ENCODE data around the gene GALNT13.

GALNT13 gene

DNA sequence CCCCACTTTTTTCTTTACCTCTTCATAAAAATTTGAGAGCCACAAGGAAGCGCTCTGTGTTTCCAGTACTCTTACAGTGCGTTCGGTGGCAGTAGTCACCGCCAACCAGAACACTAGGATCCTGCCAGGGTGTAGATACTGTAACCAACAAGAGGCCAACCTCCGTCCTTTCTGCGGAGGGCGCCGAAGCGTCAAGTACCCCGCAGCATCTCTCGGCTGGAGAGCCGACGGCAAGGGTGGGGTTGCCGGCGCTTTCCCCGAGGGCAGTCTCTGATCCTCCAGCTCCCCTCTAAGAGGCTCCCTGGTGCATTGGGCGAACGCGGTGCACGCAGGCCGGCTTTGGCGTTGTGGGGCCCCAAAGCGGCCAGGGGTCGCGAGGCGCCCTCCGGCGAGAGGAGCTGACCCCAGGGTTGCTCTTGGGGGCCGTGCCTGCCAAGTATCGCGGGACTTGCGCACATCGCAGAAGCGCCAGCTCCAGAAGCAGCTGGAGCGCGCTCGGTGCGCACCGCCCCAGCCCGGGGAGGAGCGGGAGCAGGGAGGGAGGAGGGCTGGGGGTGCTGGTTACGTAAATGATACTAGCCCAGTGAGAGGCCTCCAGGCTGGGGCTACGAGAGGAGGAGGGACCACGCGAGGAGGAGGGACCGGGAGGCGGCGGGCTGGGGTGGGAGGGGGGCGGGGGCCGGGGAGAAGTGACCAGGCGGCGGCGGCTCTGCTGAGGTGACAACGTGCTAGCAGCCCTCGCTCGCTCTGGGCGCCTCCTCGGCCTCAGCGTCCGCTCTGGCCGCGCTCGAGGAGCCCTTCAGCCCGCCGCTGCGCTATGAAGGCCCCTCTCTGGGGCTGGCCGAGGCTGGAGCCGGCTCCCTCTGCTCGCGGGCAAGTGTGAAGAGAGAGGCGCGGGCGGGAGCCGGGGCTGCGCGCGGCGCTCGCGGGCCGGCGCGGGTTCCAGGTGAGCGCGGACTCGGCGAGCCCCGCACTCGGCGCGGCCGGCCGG, at the start of gene GALNT13:
Gene GALNT13 (plus strand): TSS at position 692 of the 991 bp plus-strand sequence.
- DNase-seq: peak; percentile 89

GRCh38 chr2:153823880-153824279, 47.8 kb upstream of the GALNT13 start:
- DNase-seq: no peak

- DNase-seq: no peak
Observed at GRCh38 chr2:153828335-153828734, 43.4 kb upstream of the GALNT13 start.

- no peak for DNase-seq
Observed at GRCh38 chr2:153834662-153835061, 37.1 kb upstream of the GALNT13 start.

DNA sequence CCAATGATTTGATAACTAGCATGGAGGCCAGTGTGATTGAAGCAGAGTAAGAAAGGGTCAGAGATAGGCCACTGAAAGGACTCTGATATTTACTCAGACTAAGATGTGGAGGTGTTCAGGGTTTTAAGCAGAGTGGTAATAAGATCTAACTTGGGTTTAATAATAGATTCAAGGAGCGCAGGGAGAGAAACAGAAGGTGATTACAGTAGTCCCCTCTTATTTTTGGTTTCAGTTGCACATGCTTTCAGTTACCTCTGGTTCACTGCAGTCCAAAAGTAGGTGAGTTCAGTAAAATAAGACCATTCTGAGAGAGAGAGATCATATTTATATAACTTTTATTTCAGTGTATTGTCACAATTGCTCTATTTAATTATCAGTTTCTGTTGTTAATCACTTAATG, 13.5 kb upstream of the GALNT13 start:
- no peak for DNase-seq

- DNase-seq: no peak
Observed at GRCh38 chr2:153864022-153864421, 7.7 kb upstream of the GALNT13 start.

GRCh38 chr2:153866595-153866994, 5.1 kb upstream of the GALNT13 start:
- DNase-seq: no peak

- DNase-seq: peak; percentile 36
Observed at GRCh38 chr2:153870308-153870707, 1.4 kb upstream of the GALNT13 start.

- DNase-seq: no peak
Observed at GRCh38 chr2:153872311-153873051, 759 bp downstream of the GALNT13 start.

DNA sequence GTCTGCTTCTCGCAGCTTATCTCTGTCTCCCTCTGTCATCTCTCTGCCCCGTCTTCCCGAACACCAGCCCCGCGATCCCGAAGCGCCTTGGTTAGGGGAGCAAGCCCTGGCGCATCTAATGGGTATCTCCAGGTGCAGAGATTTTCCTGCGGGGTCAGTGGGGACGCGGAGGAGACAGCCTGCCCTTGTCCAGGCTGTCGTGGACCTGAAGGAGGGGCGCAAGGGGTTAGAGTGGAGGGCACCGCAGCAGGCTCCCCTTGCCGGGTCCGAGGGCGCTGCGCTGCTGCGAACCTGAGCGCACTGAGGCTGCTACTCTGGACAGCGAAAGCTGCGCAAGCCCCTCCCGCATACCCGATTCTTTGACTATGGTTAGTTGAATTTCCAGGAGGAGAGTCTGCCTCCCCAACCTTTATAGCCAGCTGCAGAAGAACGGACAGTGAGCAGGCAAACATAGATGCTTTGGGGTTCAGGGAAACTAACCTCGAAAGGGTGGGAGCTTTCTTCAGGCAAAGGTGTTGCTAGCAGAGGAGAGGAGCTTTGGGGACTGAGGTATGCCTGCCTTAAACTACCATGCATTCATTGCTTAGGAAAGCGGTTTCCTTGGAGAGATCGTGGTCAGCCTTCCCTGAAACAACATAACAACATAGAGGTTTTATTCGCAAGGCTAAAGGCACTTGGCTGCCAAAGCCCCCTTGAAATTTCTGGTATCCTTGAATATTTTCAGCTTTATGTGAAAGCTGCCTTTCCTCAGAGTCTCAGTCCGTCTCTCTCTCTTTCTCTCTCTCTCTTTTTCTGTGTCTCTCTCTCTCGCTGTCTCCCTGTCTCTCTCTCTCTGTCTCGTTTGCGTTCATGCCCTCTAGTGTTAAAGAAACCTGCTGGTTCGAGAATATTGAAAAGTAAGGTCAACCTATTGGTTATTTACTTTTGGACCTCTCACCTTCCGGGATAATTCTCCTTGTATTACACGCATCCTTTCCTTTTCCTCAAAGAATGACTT, 1.6 kb downstream of the GALNT13 start:
- DNase-seq: no peak

DNA sequence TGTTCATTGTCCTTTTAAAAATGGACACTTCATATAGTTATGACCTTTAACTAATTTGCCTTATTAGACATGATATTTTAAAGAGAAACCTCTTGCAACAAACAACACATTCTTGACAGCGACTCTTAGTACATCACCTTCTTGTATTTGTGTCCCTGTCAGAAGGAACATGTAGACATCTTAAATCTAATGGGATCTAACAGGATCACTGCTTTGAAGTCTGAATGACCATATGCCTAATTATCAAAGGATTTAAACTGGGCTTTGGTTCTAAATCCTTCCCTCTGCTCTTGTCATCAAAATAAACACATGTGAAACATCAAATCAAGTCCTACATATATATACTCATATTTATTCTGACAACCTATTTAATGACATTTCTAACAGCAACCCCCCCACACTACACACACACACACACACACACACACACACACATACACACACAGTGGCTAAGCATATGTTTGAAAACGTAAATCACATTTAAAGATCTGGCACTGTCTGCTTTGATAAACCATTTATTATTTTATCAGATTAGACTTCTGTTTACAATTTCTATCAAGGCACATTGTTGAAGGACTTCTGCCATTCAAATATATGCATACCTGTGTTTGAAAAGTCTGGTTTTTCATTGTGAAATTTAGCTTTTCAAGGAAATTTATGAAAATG, 4.2 kb downstream of the GALNT13 start:
- no peak for DNase-seq

DNA sequence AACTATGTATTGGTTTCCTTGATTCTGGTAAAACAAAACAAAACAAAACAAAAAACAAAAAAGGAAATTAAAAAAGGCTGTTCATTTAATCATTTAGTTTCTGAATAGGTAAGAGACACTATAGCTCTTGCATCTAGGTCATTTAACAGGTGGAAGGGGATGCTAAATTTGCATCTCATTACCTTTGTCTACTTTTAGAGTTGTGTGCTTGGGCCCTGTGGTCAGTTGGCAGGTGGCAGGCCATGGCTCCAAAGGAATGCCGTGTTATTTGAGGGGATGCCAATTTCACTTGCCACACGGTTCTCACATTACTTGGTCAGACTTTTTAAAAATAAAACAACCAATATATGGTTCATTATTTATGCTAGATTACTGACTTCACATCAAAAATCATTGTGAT, 9.2 kb downstream of the GALNT13 start:
- DNase-seq: no peak

- DNase-seq: no peak
Observed at GRCh38 chr2:153886833-153887232, 15.1 kb downstream of the GALNT13 start.

DNA sequence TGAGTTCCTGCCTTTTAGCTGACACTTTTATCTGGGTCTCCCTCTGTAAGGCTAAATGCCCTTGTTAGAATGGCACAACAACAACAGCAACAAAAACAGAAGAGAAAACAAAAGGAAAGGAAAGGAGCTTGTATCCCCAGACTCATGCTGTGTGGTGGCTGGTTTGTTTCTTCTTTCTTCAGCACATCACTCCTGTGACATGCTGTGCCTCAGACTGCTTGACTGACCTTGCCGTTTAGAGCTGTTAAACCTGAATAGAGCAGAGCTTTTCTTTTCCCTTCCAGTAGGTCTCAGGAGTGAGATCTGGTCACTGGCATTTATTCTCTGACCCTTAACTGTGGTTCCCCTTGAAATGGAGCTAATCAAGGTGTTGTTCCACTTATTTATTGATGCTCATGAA, 18.9 kb downstream of the GALNT13 start:
- DNase-seq: no peak

GRCh38 chr2:153891051-153891450, 19.3 kb downstream of the GALNT13 start:
- no peak for DNase-seq

DNA sequence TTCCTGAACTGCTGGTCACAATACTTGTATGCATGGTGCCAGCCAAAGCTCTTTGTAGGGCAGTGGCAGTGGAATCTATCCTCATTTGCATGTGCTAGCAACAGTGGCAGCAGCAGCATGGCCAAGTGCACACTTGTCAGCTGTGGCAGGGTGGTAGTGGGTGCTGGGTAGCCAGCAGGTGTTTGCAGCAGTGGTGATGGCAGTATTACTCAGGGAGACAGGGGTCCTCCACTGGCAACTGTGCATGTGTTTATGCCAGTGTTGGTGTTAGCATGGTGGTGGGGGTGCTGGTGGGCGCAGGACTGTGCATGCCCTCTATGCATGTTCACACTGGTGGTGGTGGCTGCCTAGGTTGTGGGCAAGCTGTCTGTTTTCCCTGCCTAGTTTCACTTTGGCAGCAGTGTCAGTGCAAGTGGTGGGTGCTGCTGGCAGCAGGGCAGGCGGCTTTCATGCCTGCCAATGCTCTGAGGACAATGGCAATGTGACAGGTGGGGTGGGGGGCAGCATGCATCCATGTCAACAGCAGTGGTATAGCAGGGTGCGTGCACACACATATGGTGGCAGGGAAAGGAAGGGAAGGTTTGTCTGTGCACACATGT, 41.2 kb downstream of the GALNT13 start:
- DNase-seq: no peak

DNA sequence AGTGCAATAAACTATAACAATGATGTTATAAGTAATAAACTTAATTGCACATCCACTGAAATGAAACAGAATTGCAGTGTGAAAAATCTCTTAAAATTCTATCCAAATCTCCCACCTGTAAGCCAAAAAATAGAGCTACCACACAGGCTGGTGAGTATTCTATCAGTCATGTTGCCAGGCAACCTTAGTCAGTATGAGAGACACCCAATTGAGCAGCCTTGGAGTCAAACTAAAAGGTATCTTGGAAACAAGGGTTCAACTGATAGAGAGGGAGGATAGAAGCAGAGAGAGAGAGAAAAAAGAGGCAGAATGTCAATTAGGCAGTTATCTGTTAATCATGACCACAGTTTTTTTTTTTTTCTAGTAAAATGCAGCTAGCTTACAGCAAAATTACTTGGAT, 45.8 kb downstream of the GALNT13 start:
- no peak for DNase-seq

- no peak for DNase-seq
Observed at GRCh38 chr2:153935511-153935910, 63.8 kb downstream of the GALNT13 start.

DNA sequence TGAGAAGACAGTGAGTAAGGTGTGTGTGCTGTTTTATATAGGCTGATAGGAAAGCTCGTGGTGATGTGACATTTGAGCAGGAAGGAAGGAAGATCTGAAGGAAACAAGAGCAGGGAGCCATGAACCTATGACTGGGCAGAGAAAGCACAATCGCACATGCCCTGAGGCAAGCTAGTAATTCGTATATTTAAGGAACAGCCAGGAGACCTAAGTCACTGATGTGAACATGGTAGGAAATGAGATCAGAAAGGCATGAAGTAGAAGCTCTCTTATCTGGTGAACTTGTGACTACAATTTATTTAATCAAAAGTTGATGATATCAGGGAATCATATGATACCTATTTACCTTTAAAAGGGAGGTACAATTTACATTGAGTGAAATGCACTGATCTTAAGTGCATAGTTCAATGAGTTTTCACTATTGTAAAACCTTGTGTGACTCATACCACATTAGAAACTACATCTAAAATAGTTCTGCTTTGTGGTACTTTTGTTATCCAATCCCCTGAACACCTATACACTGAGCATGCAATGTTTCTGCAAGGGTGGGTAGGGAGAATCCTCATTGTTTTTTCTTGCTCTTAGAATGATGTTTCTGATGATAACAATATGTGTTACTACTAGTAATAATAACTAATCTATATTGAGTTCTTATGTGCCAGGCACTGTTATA, 67.5 kb downstream of the GALNT13 start:
- DNase-seq: no peak

GRCh38 chr2:153940511-153940910, 68.8 kb downstream of the GALNT13 start:
- no peak for DNase-seq

- no peak for DNase-seq
Observed at GRCh38 chr2:153944800-153945199, 73.1 kb downstream of the GALNT13 start.
